ENCODE data around the gene LYST.

Gene LYST

GRCh38 chr1:235710687-235711086 lies 156.0 kb downstream of the LYST start:
- H3K9me3 ChIP-seq (ENCODE audit: control insufficient read depth, low read length) = no peaks in the 10 kb centered on the region
- H3K36me3 ChIP-seq (ENCODE audit: control insufficient read depth, insufficient read depth, low read length) = no peaks in the 10 kb centered on the region
- no peak overlapping the region for H3K4me2 ChIP-seq (ENCODE audit: low read length)
- H3K27ac ChIP-seq = no peak overlapping the region
- H3K9ac ChIP-seq = no peak overlapping the region
- no peaks in the 10 kb centered on the region for H3K27me3 ChIP-seq (ENCODE audit: control insufficient read depth, insufficient read depth, low read length)
- H3K4me1 ChIP-seq = no peaks in the 10 kb centered on the region
- H3K4me3 ChIP-seq (ENCODE audit: low read depth, low read length) = no peak overlapping the region
- TF ChIP-seq, protein P1, sequence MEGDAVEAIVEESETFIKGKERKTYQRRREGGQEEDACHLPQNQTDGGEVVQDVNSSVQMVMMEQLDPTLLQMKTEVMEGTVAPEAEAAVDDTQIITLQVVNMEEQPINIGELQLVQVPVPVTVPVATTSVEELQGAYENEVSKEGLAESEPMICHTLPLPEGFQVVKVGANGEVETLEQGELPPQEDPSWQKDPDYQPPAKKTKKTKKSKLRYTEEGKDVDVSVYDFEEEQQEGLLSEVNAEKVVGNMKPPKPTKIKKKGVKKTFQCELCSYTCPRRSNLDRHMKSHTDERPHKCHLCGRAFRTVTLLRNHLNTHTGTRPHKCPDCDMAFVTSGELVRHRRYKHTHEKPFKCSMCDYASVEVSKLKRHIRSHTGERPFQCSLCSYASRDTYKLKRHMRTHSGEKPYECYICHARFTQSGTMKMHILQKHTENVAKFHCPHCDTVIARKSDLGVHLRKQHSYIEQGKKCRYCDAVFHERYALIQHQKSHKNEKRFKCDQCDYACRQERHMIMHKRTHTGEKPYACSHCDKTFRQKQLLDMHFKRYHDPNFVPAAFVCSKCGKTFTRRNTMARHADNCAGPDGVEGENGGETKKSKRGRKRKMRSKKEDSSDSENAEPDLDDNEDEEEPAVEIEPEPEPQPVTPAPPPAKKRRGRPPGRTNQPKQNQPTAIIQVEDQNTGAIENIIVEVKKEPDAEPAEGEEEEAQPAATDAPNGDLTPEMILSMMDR (IDR thresholded peaks at IDR 0.05) = no peak
- no peak overlapping the region for H2AFZ ChIP-seq
- H3K79me2 ChIP-seq = no peaks in the 10 kb centered on the region

DNA sequence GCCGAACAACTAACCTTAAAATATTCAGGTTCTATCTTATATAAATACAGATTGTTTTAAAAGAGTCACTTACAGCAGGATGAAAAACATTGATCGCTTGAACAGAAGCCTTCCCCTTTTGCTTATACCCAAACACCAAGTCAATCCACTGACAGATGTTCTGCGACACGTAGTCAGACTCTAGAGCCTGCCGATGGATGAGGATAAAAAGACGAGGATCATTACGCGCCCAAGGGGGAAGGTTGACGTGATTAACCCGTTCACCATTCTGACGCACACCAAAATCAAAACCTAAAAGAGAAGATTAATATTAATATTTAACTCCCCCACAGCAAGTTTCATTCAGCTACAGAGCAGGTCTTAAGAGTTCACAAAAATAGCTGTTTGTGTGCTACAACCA lies 157.7 kb downstream of the LYST start:
- Histone ChIP-seq H3K9ac (no peak overlapping the region), H3K79me2 (no peaks in the 10 kb centered on the region), H3K9me3 (ENCODE audit: control insufficient read depth, low read length) (no peaks in the 10 kb centered on the region), H3K4me1 (no peaks in the 10 kb centered on the region), H3K36me3 (ENCODE audit: control insufficient read depth, insufficient read depth, low read length) (no peaks in the 10 kb centered on the region), H3K27ac (no peak overlapping the region), H3K27me3 (ENCODE audit: control insufficient read depth, insufficient read depth, low read length) (no peaks in the 10 kb centered on the region), H2AFZ (no peak overlapping the region), H3K4me3 (ENCODE audit: low read depth, low read length) (no peak overlapping the region), H3K4me2 (ENCODE audit: low read length) (no peak overlapping the region)
- TF ChIP-seq, protein P1 (IDR thresholded peaks at IDR 0.05) = no peak

GRCh38 chr1:235708390-235708962 lies 158.2 kb downstream of the LYST start:
- H3K9me3 ChIP-seq (ENCODE audit: control insufficient read depth, low read length) = no peaks in the 10 kb centered on the region
- H3K9ac ChIP-seq = no peak overlapping the region
- no peak overlapping the region for H3K4me3 ChIP-seq (ENCODE audit: low read depth, low read length)
- no peak overlapping the region for H2AFZ ChIP-seq
- no peaks in the 10 kb centered on the region for H3K4me1 ChIP-seq
- no peaks in the 10 kb centered on the region for H3K27me3 ChIP-seq (ENCODE audit: control insufficient read depth, insufficient read depth, low read length)
- H3K79me2 ChIP-seq = no peaks in the 10 kb centered on the region
- H3K4me2 ChIP-seq (ENCODE audit: low read length) = no peak overlapping the region
- TF ChIP-seq, protein P1 (IDR thresholded peaks at IDR 0.05) = no peak
- no peaks in the 10 kb centered on the region for H3K36me3 ChIP-seq (ENCODE audit: control insufficient read depth, insufficient read depth, low read length)
- H3K27ac ChIP-seq = no peak overlapping the region

DNA sequence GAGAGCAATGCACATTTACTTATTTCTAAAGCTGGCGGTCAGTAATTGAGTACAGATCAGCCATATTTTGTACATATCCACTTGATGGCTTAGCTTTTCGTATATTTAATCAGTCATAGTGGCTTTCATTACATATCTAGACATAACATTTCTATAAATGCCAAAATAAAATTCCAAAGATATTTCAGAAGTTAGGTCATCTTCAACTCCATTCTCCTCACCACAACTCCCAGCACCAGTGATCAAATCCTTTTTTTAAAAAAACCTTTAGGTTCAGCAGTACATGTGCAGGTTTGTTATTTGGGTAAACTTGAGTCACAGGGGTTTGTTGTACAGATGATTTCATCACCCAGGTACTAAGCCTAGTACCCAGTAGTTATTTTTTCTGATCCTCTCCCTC lies 163.2 kb downstream of the LYST start:
- no peaks in the 10 kb centered on the region for H3K36me3 ChIP-seq (ENCODE audit: control insufficient read depth, insufficient read depth, low read length)
- H3K4me3 ChIP-seq (ENCODE audit: low read depth, low read length) = no peak overlapping the region
- no peak overlapping the region for H2AFZ ChIP-seq
- no peak overlapping the region for H3K4me2 ChIP-seq (ENCODE audit: low read length)
- H3K4me1 ChIP-seq = no peaks in the 10 kb centered on the region
- TF ChIP-seq, protein P1 (IDR thresholded peaks at IDR 0.05) = no peak
- no peaks in the 10 kb centered on the region for H3K27me3 ChIP-seq (ENCODE audit: control insufficient read depth, insufficient read depth, low read length)
- no peak overlapping the region for H3K9ac ChIP-seq
- no peak overlapping the region for H3K27ac ChIP-seq
- no peaks in the 10 kb centered on the region for H3K9me3 ChIP-seq (ENCODE audit: control insufficient read depth, low read length)
- no peaks in the 10 kb centered on the region for H3K79me2 ChIP-seq

DNA sequence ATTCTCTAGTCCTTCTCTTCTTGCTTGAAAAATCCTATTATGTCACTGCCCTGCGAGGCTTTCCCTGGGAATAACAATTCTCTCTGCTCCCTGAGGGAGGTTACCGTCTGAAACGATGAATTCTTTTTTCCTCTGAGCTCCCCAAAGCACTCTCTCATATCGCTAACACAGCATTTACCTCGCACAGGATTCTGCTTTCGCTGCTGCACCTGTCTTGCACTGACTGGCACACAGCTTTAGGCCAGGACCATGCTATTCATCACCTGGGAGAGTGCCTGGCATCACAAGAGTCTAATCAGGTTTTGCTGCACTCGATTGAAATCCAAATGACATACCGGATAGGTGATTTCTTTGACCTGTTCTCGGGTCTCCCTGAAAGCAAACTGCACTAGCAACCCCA lies 164.3 kb downstream of the LYST start:
- TF ChIP-seq, protein P1 (IDR thresholded peaks at IDR 0.05) = no peak
- Histone ChIP-seq H3K4me2 (ENCODE audit: low read length) (no peak overlapping the region), H3K4me1 (no peaks in the 10 kb centered on the region), H3K9ac (no peak overlapping the region), H3K36me3 (ENCODE audit: control insufficient read depth, insufficient read depth, low read length) (no peaks in the 10 kb centered on the region), H3K4me3 (ENCODE audit: low read depth, low read length) (no peak overlapping the region), H3K9me3 (ENCODE audit: control insufficient read depth, low read length) (no peaks in the 10 kb centered on the region), H2AFZ (no peak overlapping the region), H3K79me2 (no peaks in the 10 kb centered on the region), H3K27me3 (ENCODE audit: control insufficient read depth, insufficient read depth, low read length) (no peaks in the 10 kb centered on the region), H3K27ac (no peak overlapping the region)

Measured in parathyroid adenoma (tissue), 2 donors.